K562 (cell line): ENCODE measurements around the gene R3HDM2. TPM values are rescaled to one million over a fixed set of nuclear protein-coding genes. Genes with fewer than 3 reads are reported as not detected.
A peak's percentile ranks its signal among the peaks of the same experiment; 100 is the strongest.

Source experiments
- ARID4B ChIP-seq: sonication (generic); formaldehyde crosslinking; IDR thresholded peaks from 2 replicates; pipeline ENCODE4 v1.8.0; 2022; ENCODE audit warnings: mild to moderate bottlenecking, missing genetic modification reagents
- BRCA1 ChIP-seq, 2 experiments: fragments of 450-650 bp in 1 of 2; sonication (generic) in 1 of 2; formaldehyde crosslinking in 1 of 2; IDR thresholded peaks; 2 replicates each; pipeline versions ENCODE4 v1.5.0 to v1.6.1; 2017 to 2020; ENCODE audit warnings: mild to moderate bottlenecking in 1 of 2, missing genetic modification reagents in 1 of 2
- HLTF ChIP-seq: fragments of 450-650 bp; IDR thresholded peaks from 2 replicates; pipeline ENCODE4 v1.6.1; 2016
- HNRNPLL ChIP-seq: fragments of 200-400 bp; formaldehyde crosslinking; IDR thresholded peaks from 2 replicates; pipeline ENCODE4 v1.6.1; 2017; ENCODE audit warnings: low read length, low read depth, mild to moderate bottlenecking; ENCODE audit not compliant: poor library complexity, severe bottlenecking
- ID3 ChIP-seq, 2 experiments: fragments of 250-450 bp in 1 of 2; fragments of 450-650 bp in 1 of 2; sonication (Bioruptor Pico) in 1 of 2; IDR thresholded peaks; 2 replicates each; pipeline versions ENCODE4 v1.6.1 to v1.8.0; 2016 to 2021; ENCODE audit warnings: mild to moderate bottlenecking in 2 of 2, moderate library complexity in 2 of 2, missing compliant biosample characterization in 1 of 2, missing genetic modification characterization in 1 of 2
- NRF1 ChIP-seq, 2 experiments: fragments of 450-650 bp; IDR thresholded peaks in 1 of 2; conservative IDR thresholded peaks in 1 of 2; 2 replicates each; pipeline ENCODE4 v1.6.1; 2014; ENCODE audit warnings: mild to moderate bottlenecking in 2 of 2
- SMARCB1 ChIP-seq: IDR thresholded peaks from 2 replicates; pipeline ENCODE4 v1.6.1; 2011; ENCODE audit warnings: improper control_type of control experiment, low read depth; ENCODE audit not compliant: insufficient read length
- TFAM ChIP-seq: fragments of 250-450 bp; sonication (Bioruptor Pico); conservative IDR thresholded peaks from 2 replicates; pipeline ENCODE4 v1.5.0; 2021; ENCODE audit warnings: mild to moderate bottlenecking, moderate library complexity
- VEZF1 ChIP-seq: fragments of 200-800 bp; sonication (Bioruptor generic); IDR thresholded peaks from 2 replicates; pipeline ENCODE4 v1.6.1; 2017; ENCODE audit warnings: missing genetic modification characterization, missing compliant biosample characterization
- ZC3H4 ChIP-seq: sonication (generic); formaldehyde crosslinking; IDR thresholded peaks from 2 replicates; pipeline ENCODE4 v1.9.0; 2021; ENCODE audit warnings: missing genetic modification reagents, borderline replicate concordance
- ZNF140 ChIP-seq: fragments of 250-450 bp; sonication (Bioruptor Pico); IDR thresholded peaks from 2 replicates; pipeline ENCODE4 v1.8.0; 2021; ENCODE audit warnings: moderate library complexity, mild to moderate bottlenecking, inconsistent platforms
- ZNF785 ChIP-seq: fragments of 250-450 bp; sonication (Bioruptor Pico); IDR thresholded peaks from 2 replicates; pipeline ENCODE4 v1.4.0; 2020; ENCODE audit warnings: mild to moderate bottlenecking
- polyA plus RNA-seq, 8 experiments: library from polyadenylated mRNA; depleted of rRNA in 4 of 8; stranded (reverse) in 5 of 8; unstranded in 3 of 8; fragments of >200 nt; fragmentation: Nextera tagmentation in 2 of 8; fragmentation: Illumina TruSeq in 1 of 8; extraction: Ambion mirVana in 2 of 8; extraction: Trizol in 1 of 8; gene quantifications; 2 replicates each; pipeline versions ENCODE4 v1.2.1 to v1.2.3, GENCODE V29; 2011 to 2014; ENCODE audit warnings: inconsistent platforms in 1 of 8, missing spikeins in 1 of 8
- total RNA-seq, 7 experiments: library from RNA; depleted of rRNA in 6 of 7; stranded (reverse); fragments of >200 nt in 6 of 7; fragmentation: Illumina TruSeq in 2 of 7; extraction: Trizol in 2 of 7; gene quantifications; 2 replicates each; pipeline versions ENCODE4 v1.2.1 to v1.2.3, GENCODE V29; 2011 to 2021; ENCODE audit warnings: low replicate concordance in 1 of 7
- TF ChIP-seq, protein P1 (sequence below): sonication (generic); formaldehyde crosslinking; IDR thresholded peaks from 2 replicates; pipeline ENCODE4 v1.8.0; 2022; ENCODE audit warnings: missing genetic modification reagents, mild to moderate bottlenecking, moderate library complexity, borderline replicate concordance

Gene R3HDM2
- total and polyA plus RNA-seq, 9 of the 15 experiments (the other 6 are each of a cell fraction or from before 2014, with no cell fraction given): 3.3 to 18.8 (median 9.0) TPM

- TF ChIP-seq ARID4B (CRISPR knock-in tag) (0 out of 2 replicates have a peak, but pooled peaks have one; percentile 48), HNRNPLL (peak; percentile 20), BRCA1 (IDR thresholded peaks at IDR 0.05) (no peak), BRCA1 (CRISPR knock-in tag; IDR thresholded peaks at IDR 0.05) (no peak), TFAM (CRISPR knock-in tag) (no peak), ZC3H4 (peak; percentile 55; the same call in 1 of the 2 replicates), ZNF140 (CRISPR knock-in tag) (no peak), ID3 (CRISPR knock-in tag; IDR thresholded peaks at IDR 0.05) (no peak), ID3 (tag; IDR thresholded peaks at IDR 0.05) (no peak), ZNF785 (CRISPR knock-in tag) (no peak), SMARCB1 (no peak), HLTF (no peak), NRF1 (conservative IDR thresholded peaks at IDR 0.05 in 1 of 2, IDR thresholded peaks at IDR 0.05 in 1 of 2) (peak in 1 of 2 experiments; percentile 37; a peak in 1 of 4 replicates), VEZF1 (peak; percentile 24; the same call in 1 of the 2 replicates)
- TF ChIP-seq, protein P1, sequence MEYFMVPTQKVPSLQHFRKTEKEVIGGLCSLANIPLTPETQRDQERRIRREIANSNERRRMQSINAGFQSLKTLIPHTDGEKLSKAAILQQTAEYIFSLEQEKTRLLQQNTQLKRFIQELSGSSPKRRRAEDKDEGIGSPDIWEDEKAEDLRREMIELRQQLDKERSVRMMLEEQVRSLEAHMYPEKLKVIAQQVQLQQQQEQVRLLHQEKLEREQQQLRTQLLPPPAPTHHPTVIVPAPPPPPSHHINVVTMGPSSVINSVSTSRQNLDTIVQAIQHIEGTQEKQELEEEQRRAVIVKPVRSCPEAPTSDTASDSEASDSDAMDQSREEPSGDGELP (CRISPR knock-in tag): peak; percentile 36; the same call in 1 of the 2 replicates
These were observed 213.6 kb downstream of the R3HDM2 start (continued) for GRCh38 chr12:57216921-57217879.
